EL (cell line): ENCODE results near the gene SPATA9.

Source experiments
- DNase-seq: peaks from one replicate; pipeline ENCODE4 v3.0.0-alpha.2; 2016

The SPATA9 gene

GRCh38 chr5:95682891-95683290, at the start of gene SPATA9:
Gene SPATA9, minus strand, starts transcription at chr5:95682991. Its CDS starts 137 bp downstream, at chr5:95682854.
- no peak for DNase-seq

GRCh38 chr5:95731571-95732554, 49.1 kb upstream of the SPATA9 start:
- peak; percentile 59 for DNase-seq

- DNase-seq, result peak; percentile 96
Observed at GRCh38 chr5:95730730-95731570, 48.2 kb upstream of the SPATA9 start, which contains the start of gene RHOBTB3. Gene RHOBTB3, plus strand, starts transcription at chr5:95731336. Its CDS starts 347 bp downstream, at chr5:95731683.

- DNase-seq, result no peak
Observed at GRCh38 chr5:95730011-95730700, 47.4 kb upstream of the SPATA9 start.

GRCh38 chr5:95729115-95730010, 46.6 kb upstream of the SPATA9 start:
- no peak for DNase-seq

- DNase-seq, result no peak
Observed at GRCh38 chr5:95728494-95729114, 45.8 kb upstream of the SPATA9 start.

GRCh38 chr5:95727764-95728191, 45.0 kb upstream of the SPATA9 start:
- no peak for DNase-seq

- no peak for DNase-seq
Observed at GRCh38 chr5:95726811-95727763, 44.3 kb upstream of the SPATA9 start.

- peak; percentile 57 for DNase-seq
Observed at GRCh38 chr5:95725937-95726810, 43.4 kb upstream of the SPATA9 start.

GRCh38 chr5:95725071-95725820, 42.5 kb upstream of the SPATA9 start:
- no peak for DNase-seq

- DNase-seq, result peak; percentile 44
Observed at GRCh38 chr5:95723632-95724369, 41.0 kb upstream of the SPATA9 start.

GRCh38 chr5:95721582-95722295, 38.9 kb upstream of the SPATA9 start:
- DNase-seq, result no peak

GRCh38 chr5:95720094-95720786, 37.4 kb upstream of the SPATA9 start:
- peak; percentile 32 for DNase-seq

GRCh38 chr5:95718738-95719137, 35.9 kb upstream of the SPATA9 start:
- no peak for DNase-seq

GRCh38 chr5:95718203-95718602, 35.4 kb upstream of the SPATA9 start:
- DNase-seq, result peak; percentile 31

GRCh38 chr5:95717439-95717838, 34.6 kb upstream of the SPATA9 start:
- DNase-seq, result no peak
